ENCODE data around the gene EGFL8.
"Not testable (repeated sequence)": the region's sequence is repeated elsewhere in the genome, so short reads cannot be mapped to it uniquely, and the experiment has no call there.

Gene EGFL8

GRCh38 chr6:32131439-32131948, 32.9 kb upstream of the EGFL8 start:
- no peak for DNase-seq (ENCODE audit: low read depth, low spot score)
- Histone ChIP-seq H3K9me3 (ENCODE audit: insufficient read depth, low read length) (no peaks in the 10 kb centered on the region), H3K36me3 (ENCODE audit: insufficient read depth, insufficient read length, low read length) (peaks cover 9% of the 10 kb centered on the region), H3K4me1 (ENCODE audit: insufficient read depth, insufficient read length) (peaks cover 4% of the 10 kb centered on the region), H3K27me3 (ENCODE audit: insufficient read depth, insufficient read length) (no peaks in the 10 kb centered on the region), H3K9ac (ENCODE audit: insufficient read length, low read depth) (no peak overlapping the region), H3K4me3 (ENCODE audit: insufficient read length, low read depth) (no peak overlapping the region)
- TF ChIP-seq YY1 (IDR thresholded peaks at IDR 0.05; ENCODE audit: insufficient read depth, insufficient read length) = no peak
- TF ChIP-seq SUZ12 (IDR thresholded peaks at IDR 0.05; ENCODE audit: extremely low read depth, insufficient read depth, insufficient read length) = no peak
- TF ChIP-seq ZNF274 (IDR thresholded peaks at IDR 0.05; ENCODE audit: low read depth, low read length) = no peak

- H3K27me3 ChIP-seq (ENCODE audit: insufficient read depth, insufficient read length) = no peaks in the 10 kb centered on the region
- H3K9me3 ChIP-seq (ENCODE audit: insufficient read depth, low read length) = no peaks in the 10 kb centered on the region
- TF ChIP-seq YY1 (IDR thresholded peaks at IDR 0.05; ENCODE audit: insufficient read depth, insufficient read length) = no peak
- TF ChIP-seq SUZ12 (IDR thresholded peaks at IDR 0.05; ENCODE audit: extremely low read depth, insufficient read depth, insufficient read length) = no peak
- no peak for TF ChIP-seq ZNF274 (IDR thresholded peaks at IDR 0.05; ENCODE audit: low read depth, low read length)
- H3K36me3 ChIP-seq (ENCODE audit: insufficient read depth, insufficient read length, low read length) = peaks cover 9% of the 10 kb centered on the region
- no peak overlapping the region for H3K9ac ChIP-seq (ENCODE audit: insufficient read length, low read depth)
- H3K4me1 ChIP-seq (ENCODE audit: insufficient read depth, insufficient read length) = peaks cover 4% of the 10 kb centered on the region
- no peak overlapping the region for H3K4me3 ChIP-seq (ENCODE audit: insufficient read length, low read depth)
- no peak for DNase-seq (ENCODE audit: low read depth, low spot score)
Observed at GRCh38 chr6:32132110-32132509, 32.3 kb upstream of the EGFL8 start.

GRCh38 chr6:32133786-32134185, 30.6 kb upstream of the EGFL8 start:
- no peaks in the 10 kb centered on the region for H3K9me3 ChIP-seq (ENCODE audit: insufficient read depth, low read length)
- peaks cover 6% of the 10 kb centered on the region for H3K36me3 ChIP-seq (ENCODE audit: insufficient read depth, insufficient read length, low read length)
- no peak overlapping the region for H3K9ac ChIP-seq (ENCODE audit: insufficient read length, low read depth)
- peaks cover 2% of the 10 kb centered on the region for H3K4me1 ChIP-seq (ENCODE audit: insufficient read depth, insufficient read length)
- no peaks in the 10 kb centered on the region for H3K27me3 ChIP-seq (ENCODE audit: insufficient read depth, insufficient read length)
- H3K4me3 ChIP-seq (ENCODE audit: insufficient read length, low read depth) = no peak overlapping the region
- DNase-seq (ENCODE audit: low read depth, low spot score) = no peak
- TF ChIP-seq SUZ12 (IDR thresholded peaks at IDR 0.05; ENCODE audit: extremely low read depth, insufficient read depth, insufficient read length) = no peak
- TF ChIP-seq YY1 (IDR thresholded peaks at IDR 0.05; ENCODE audit: insufficient read depth, insufficient read length) = no peak
- TF ChIP-seq ZNF274 (IDR thresholded peaks at IDR 0.05; ENCODE audit: low read depth, low read length) = no peak

- TF ChIP-seq ZNF274 (IDR thresholded peaks at IDR 0.05; ENCODE audit: low read depth, low read length) (no peak), SUZ12 (IDR thresholded peaks at IDR 0.05; ENCODE audit: extremely low read depth, insufficient read depth, insufficient read length) (no peak), YY1 (IDR thresholded peaks at IDR 0.05; ENCODE audit: insufficient read depth, insufficient read length) (no peak)
- Histone ChIP-seq H3K27me3 (ENCODE audit: insufficient read depth, insufficient read length) (no peaks in the 10 kb centered on the region), H3K4me3 (ENCODE audit: insufficient read length, low read depth) (no peak overlapping the region), H3K9me3 (ENCODE audit: insufficient read depth, low read length) (no peaks in the 10 kb centered on the region), H3K9ac (ENCODE audit: insufficient read length, low read depth) (no peak overlapping the region), H3K36me3 (ENCODE audit: insufficient read depth, insufficient read length, low read length) (no peaks in the 10 kb centered on the region), H3K4me1 (ENCODE audit: insufficient read depth, insufficient read length) (no peaks in the 10 kb centered on the region)
- no peak for DNase-seq (ENCODE audit: low read depth, low spot score)
Observed at GRCh38 chr6:32137454-32137853, 26.9 kb upstream of the EGFL8 start.

- Histone ChIP-seq H3K9me3 (ENCODE audit: insufficient read depth, low read length) (no peaks in the 10 kb centered on the region), H3K27me3 (ENCODE audit: insufficient read depth, insufficient read length) (no peaks in the 10 kb centered on the region), H3K9ac (ENCODE audit: insufficient read length, low read depth) (no peak overlapping the region), H3K36me3 (ENCODE audit: insufficient read depth, insufficient read length, low read length) (no peaks in the 10 kb centered on the region), H3K4me3 (ENCODE audit: insufficient read length, low read depth) (no peak overlapping the region), H3K4me1 (ENCODE audit: insufficient read depth, insufficient read length) (no peaks in the 10 kb centered on the region)
- DNase-seq (ENCODE audit: low read depth, low spot score) = no peak
- TF ChIP-seq SUZ12 (IDR thresholded peaks at IDR 0.05; ENCODE audit: extremely low read depth, insufficient read depth, insufficient read length) = no peak
- TF ChIP-seq ZNF274 (IDR thresholded peaks at IDR 0.05; ENCODE audit: low read depth, low read length) = no peak
- no peak for TF ChIP-seq YY1 (IDR thresholded peaks at IDR 0.05; ENCODE audit: insufficient read depth, insufficient read length)
Observed at GRCh38 chr6:32139590-32139989, 24.8 kb upstream of the EGFL8 start.

GRCh38 chr6:32140420-32141046, 23.9 kb upstream of the EGFL8 start:
- no peak overlapping the region for H3K4me3 ChIP-seq (ENCODE audit: insufficient read length, low read depth)
- H3K9ac ChIP-seq (ENCODE audit: insufficient read length, low read depth) = no peak overlapping the region
- no peaks in the 10 kb centered on the region for H3K36me3 ChIP-seq (ENCODE audit: insufficient read depth, insufficient read length, low read length)
- no peaks in the 10 kb centered on the region for H3K4me1 ChIP-seq (ENCODE audit: insufficient read depth, insufficient read length)
- H3K9me3 ChIP-seq (ENCODE audit: insufficient read depth, low read length) = no peaks in the 10 kb centered on the region
- no peak for DNase-seq (ENCODE audit: low read depth, low spot score)
- TF ChIP-seq YY1 (IDR thresholded peaks at IDR 0.05; ENCODE audit: insufficient read depth, insufficient read length) (no peak), ZNF274 (IDR thresholded peaks at IDR 0.05; ENCODE audit: low read depth, low read length) (no peak), SUZ12 (IDR thresholded peaks at IDR 0.05; ENCODE audit: extremely low read depth, insufficient read depth, insufficient read length) (no peak)
- H3K27me3 ChIP-seq (ENCODE audit: insufficient read depth, insufficient read length) = no peaks in the 10 kb centered on the region

GRCh38 chr6:32144238-32144637, 20.2 kb upstream of the EGFL8 start:
- DNase-seq (ENCODE audit: low read depth, low spot score); H3K36me3 ChIP-seq (ENCODE audit: insufficient read depth, insufficient read length, low read length); H3K4me3 ChIP-seq (ENCODE audit: insufficient read length, low read depth); H3K4me1 ChIP-seq (ENCODE audit: insufficient read depth, insufficient read length); H3K27me3 ChIP-seq (ENCODE audit: insufficient read depth, insufficient read length); H3K9me3 ChIP-seq (ENCODE audit: insufficient read depth, low read length); H3K9ac ChIP-seq (ENCODE audit: insufficient read length, low read depth): not testable (repeated sequence)

Measured in NT2/D1 (cell line).